Activated CD4-positive, CD25-positive, alpha-beta regulatory T cell treated with anti-CD3 and anti-CD28 coated beads, Interleukin-2, amount 50 U/mL, for 24 hours (primary cell): ENCODE results near the gene OTOS.

Experiments used
- ATAC-seq, 2 donors: fragments of 150-1000 bp; cut with Tn5 transposase; one replicate each; pipeline ENCODE4 v1.10.0; 2021; ENCODE audit warnings: mild to moderate bottlenecking in 1 of 2, moderate library complexity in 1 of 2

Gene OTOS

GRCh38 chr2:240111253-240111652 is 29.2 kb downstream of the OTOS start:
- no peak for ATAC-seq

- no peak for ATAC-seq
Measured at GRCh38 chr2:240109386-240109785, 31.1 kb downstream of the OTOS start.

GRCh38 chr2:240107477-240107796 is 33.0 kb downstream of the OTOS start:
- ATAC-seq: no peak

- ATAC-seq: no peak
Measured at GRCh38 chr2:240106765-240107476, 33.5 kb downstream of the OTOS start.

- ATAC-seq: no peak
Measured at GRCh38 chr2:240105982-240106381, 34.5 kb downstream of the OTOS start.

GRCh38 chr2:240103136-240103535 is 37.3 kb downstream of the OTOS start:
- ATAC-seq: no peak

- ATAC-seq: no peak
Measured at GRCh38 chr2:240098349-240098748, 42.1 kb downstream of the OTOS start.

GRCh38 chr2:240095556-240096523 is 44.6 kb downstream of the OTOS start:
- ATAC-seq: no peak

- ATAC-seq: no peak
Measured at GRCh38 chr2:240089306-240089705, 51.2 kb downstream of the OTOS start.
